HFF-Myc (cell line): ENCODE data around the gene HADH.
A peak's percentile ranks its signal among the peaks of the same experiment; 100 is the strongest.
"Not testable (repeated sequence)": the region's sequence is repeated elsewhere in the genome, so short reads cannot be mapped to it uniquely, and the experiment has no call there.

Experiments
- DNase-seq: peaks from one replicate; pipeline ENCODE4 v3.0.0-alpha.2; 2011; ENCODE audit warnings: low read depth; ENCODE audit errors: extremely low read depth
- H3K4me3 ChIP-seq: replicated peaks from 2 replicates; pipeline ENCODE4 v1.5.1; 2011; ENCODE audit warnings: low read depth, mild to moderate bottlenecking, control low read depth, low read length
- TF ChIP-seq, protein P1 (sequence below): IDR thresholded peaks from 2 replicates; pipeline ENCODE4 v1.5.1; 2012; ENCODE audit warnings: mild to moderate bottlenecking, low read depth, low read length, control low read depth; ENCODE audit errors: missing control alignments

The HADH gene

GRCh38 chr4:108005807-108006206 is 16.1 kb downstream of the HADH start:
- TF ChIP-seq, protein P1, sequence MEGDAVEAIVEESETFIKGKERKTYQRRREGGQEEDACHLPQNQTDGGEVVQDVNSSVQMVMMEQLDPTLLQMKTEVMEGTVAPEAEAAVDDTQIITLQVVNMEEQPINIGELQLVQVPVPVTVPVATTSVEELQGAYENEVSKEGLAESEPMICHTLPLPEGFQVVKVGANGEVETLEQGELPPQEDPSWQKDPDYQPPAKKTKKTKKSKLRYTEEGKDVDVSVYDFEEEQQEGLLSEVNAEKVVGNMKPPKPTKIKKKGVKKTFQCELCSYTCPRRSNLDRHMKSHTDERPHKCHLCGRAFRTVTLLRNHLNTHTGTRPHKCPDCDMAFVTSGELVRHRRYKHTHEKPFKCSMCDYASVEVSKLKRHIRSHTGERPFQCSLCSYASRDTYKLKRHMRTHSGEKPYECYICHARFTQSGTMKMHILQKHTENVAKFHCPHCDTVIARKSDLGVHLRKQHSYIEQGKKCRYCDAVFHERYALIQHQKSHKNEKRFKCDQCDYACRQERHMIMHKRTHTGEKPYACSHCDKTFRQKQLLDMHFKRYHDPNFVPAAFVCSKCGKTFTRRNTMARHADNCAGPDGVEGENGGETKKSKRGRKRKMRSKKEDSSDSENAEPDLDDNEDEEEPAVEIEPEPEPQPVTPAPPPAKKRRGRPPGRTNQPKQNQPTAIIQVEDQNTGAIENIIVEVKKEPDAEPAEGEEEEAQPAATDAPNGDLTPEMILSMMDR = no peak
- no peak for DNase-seq

DNA sequence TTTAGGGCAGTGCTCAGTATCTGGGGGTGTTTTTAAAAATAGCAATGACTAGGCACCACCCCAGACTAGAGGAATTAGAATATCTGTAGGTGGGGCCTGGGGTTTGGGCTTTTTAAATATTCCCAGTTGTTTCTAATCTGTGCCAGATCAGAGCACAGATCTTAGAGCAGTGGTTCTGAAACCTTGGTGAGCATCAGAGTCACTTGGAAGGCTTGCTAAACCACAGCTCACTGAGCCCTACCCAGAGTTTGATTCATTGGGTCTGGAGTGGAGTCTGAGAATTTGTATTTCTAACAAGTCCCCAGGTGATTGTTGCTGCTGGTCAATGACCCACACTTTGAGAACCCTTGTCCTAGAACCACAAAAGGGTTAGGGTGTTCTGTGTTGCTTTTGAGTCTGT is 16.7 kb downstream of the HADH start:
- TF ChIP-seq, protein P1 = no peak
- no peak for DNase-seq
- H3K4me3 ChIP-seq = no peak overlapping the region

More at GRCh38 chr4:108005807-108006206, 16.1 kb downstream of the HADH start:
- no peak overlapping the region for H3K4me3 ChIP-seq

GRCh38 chr4:108007984-108008383 is 18.3 kb downstream of the HADH start:
- no peak for DNase-seq
- TF ChIP-seq, protein P1 = no peak
- no peak overlapping the region for H3K4me3 ChIP-seq

DNA sequence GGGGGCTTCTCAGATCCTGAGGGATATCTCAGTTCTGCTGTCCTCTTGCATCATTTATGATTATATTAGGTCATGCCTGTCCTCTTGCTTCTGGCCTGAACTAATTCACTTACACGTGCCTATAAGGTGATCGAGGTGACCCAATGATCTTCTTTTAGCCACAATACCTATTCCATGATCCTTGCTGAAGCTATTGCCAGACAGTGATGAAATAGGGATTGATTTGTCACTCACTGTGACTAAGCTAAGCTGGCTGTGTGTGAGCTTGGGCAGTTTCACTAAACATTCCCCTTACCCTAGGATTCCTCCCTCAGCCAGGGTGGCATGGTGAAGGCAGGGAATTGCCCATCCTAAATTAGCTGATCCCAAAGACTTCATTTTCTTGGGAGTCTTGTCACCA is 19.0 kb downstream of the HADH start:
- TF ChIP-seq, protein P1 = no peak
- DNase-seq = no peak
- no peak overlapping the region for H3K4me3 ChIP-seq

GRCh38 chr4:108010167-108010566 is 20.5 kb downstream of the HADH start:
- DNase-seq = peak; percentile 15
- TF ChIP-seq, protein P1 = no peak
- no peak overlapping the region for H3K4me3 ChIP-seq

GRCh38 chr4:108012382-108012781 is 22.7 kb downstream of the HADH start:
- not testable (repeated sequence) for H3K4me3 ChIP-seq, DNase-seq

GRCh38 chr4:108013327-108013726 is 23.6 kb downstream of the HADH start:
- TF ChIP-seq, protein P1 = no peak
- no peak overlapping the region for H3K4me3 ChIP-seq
- DNase-seq = no peak

- no peak overlapping the region for H3K4me3 ChIP-seq
- no peak for DNase-seq
- TF ChIP-seq, protein P1 = no peak
These were observed 24.3 kb downstream of the HADH start for GRCh38 chr4:108013955-108014354.
